Osteoblast (primary cell): ENCODE measurements around the gene IER5L. TPM values are rescaled to one million over a fixed set of nuclear protein-coding genes. Genes with fewer than 3 reads are reported as not detected.
A peak's percentile ranks its signal among the peaks of the same experiment; 100 is the strongest.

Source experiments
- DNase-seq: peaks from one replicate; pipeline ENCODE4 v3.0.0; 2011; ENCODE audit warnings: low spot score, mixed read lengths; ENCODE audit not compliant: insufficient read length; ENCODE audit errors: missing footprints
- H2AFZ ChIP-seq: 2 replicates; pipeline ENCODE4 v1.6.0; 2011; ENCODE audit warnings: mild to moderate bottlenecking, low read length
- H3K27ac ChIP-seq: 2 replicates; pipeline ENCODE4 v1.5.1; 2011; ENCODE audit warnings: mild to moderate bottlenecking, low read depth, low read length, moderate library complexity
- H3K27me3 ChIP-seq: 2 replicates; pipeline ENCODE4 v1.6.0; 2012; ENCODE audit warnings: mild to moderate bottlenecking, control low read depth, inconsistent platforms, low read length, moderate library complexity; ENCODE audit not compliant: insufficient read depth
- H3K36me3 ChIP-seq: 2 replicates; pipeline ENCODE4 v1.5.1; 2011; ENCODE audit warnings: mild to moderate bottlenecking, low read length, control low read depth, moderate library complexity; ENCODE audit not compliant: insufficient read depth
- H3K4me1 ChIP-seq: 2 replicates; pipeline ENCODE4 v1.5.1; 2011; ENCODE audit warnings: mild to moderate bottlenecking, low read length, control low read depth, moderate library complexity; ENCODE audit not compliant: insufficient read depth
- H3K4me2 ChIP-seq: 2 replicates; pipeline ENCODE4 v1.6.0; 2011; ENCODE audit warnings: mild to moderate bottlenecking, low read length; ENCODE audit not compliant: insufficient read depth
- H3K4me3 ChIP-seq: fragments of 200-600 bp; sonication (generic); 3 replicates; pipeline ENCODE4 v1.5.1; 2012; ENCODE audit warnings: mild to moderate bottlenecking, low read length, inconsistent platforms; ENCODE audit not compliant: insufficient read depth
- H3K79me2 ChIP-seq: 2 replicates; pipeline ENCODE4 v1.6.0; 2012; ENCODE audit warnings: mild to moderate bottlenecking, low read length, control low read depth, inconsistent platforms; ENCODE audit not compliant: insufficient read depth
- H3K9me3 ChIP-seq: 2 replicates; pipeline ENCODE4 v1.5.1; 2011; ENCODE audit warnings: low read depth, low read length, control low read depth
- H4K20me1 ChIP-seq: 2 replicates; pipeline ENCODE4 v1.6.0; 2012; ENCODE audit warnings: mild to moderate bottlenecking, low read length, control low read depth; ENCODE audit not compliant: insufficient read depth
- total RNA-seq: library from RNA; depleted of rRNA; stranded (reverse); fragments of >200 nt; gene quantifications from 2 replicates; pipeline ENCODE4 v1.2.3, GENCODE V29; 2012
- TF ChIP-seq, protein P1 (sequence below): IDR thresholded peaks from 2 replicates; pipeline ENCODE4 v1.5.1; 2011; ENCODE audit warnings: mild to moderate bottlenecking, low read depth, low read length, moderate library complexity; ENCODE audit errors: extremely low read depth

Gene IER5L
- total RNA-seq, 1 donor: 86.1 TPM

DNA sequence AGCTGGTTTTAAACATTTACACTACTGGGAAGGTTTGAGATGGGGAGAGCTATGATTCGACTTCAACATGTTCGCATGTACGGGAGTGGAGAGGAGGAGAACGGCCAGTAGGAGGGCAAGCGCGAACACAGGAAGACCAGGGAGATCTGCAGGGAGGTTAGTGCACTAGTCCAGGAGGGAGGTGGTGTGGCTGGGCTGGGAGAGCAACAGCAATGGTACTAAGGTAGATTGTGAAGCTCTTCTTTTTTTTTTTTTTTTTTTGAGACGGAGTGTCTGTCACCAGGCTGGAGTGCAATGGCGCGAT lies 16.6 kb downstream of the IER5L start:
- Histone ChIP-seq H3K27me3 (no peaks in the 10 kb centered on the region), H3K9me3 (no peaks in the 10 kb centered on the region), H3K4me2 (no peak overlapping the region), H3K27ac (no peak overlapping the region), H2AFZ (no peak overlapping the region), H3K4me1 (peaks cover 17% of the 10 kb centered on the region), H3K79me2 (no peaks in the 10 kb centered on the region), H3K4me3 (no peak overlapping the region), H3K36me3 (no peaks in the 10 kb centered on the region), H4K20me1 (no peaks in the 10 kb centered on the region)
- TF ChIP-seq, protein P1, sequence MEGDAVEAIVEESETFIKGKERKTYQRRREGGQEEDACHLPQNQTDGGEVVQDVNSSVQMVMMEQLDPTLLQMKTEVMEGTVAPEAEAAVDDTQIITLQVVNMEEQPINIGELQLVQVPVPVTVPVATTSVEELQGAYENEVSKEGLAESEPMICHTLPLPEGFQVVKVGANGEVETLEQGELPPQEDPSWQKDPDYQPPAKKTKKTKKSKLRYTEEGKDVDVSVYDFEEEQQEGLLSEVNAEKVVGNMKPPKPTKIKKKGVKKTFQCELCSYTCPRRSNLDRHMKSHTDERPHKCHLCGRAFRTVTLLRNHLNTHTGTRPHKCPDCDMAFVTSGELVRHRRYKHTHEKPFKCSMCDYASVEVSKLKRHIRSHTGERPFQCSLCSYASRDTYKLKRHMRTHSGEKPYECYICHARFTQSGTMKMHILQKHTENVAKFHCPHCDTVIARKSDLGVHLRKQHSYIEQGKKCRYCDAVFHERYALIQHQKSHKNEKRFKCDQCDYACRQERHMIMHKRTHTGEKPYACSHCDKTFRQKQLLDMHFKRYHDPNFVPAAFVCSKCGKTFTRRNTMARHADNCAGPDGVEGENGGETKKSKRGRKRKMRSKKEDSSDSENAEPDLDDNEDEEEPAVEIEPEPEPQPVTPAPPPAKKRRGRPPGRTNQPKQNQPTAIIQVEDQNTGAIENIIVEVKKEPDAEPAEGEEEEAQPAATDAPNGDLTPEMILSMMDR: no peak
- no peak for DNase-seq

DNA sequence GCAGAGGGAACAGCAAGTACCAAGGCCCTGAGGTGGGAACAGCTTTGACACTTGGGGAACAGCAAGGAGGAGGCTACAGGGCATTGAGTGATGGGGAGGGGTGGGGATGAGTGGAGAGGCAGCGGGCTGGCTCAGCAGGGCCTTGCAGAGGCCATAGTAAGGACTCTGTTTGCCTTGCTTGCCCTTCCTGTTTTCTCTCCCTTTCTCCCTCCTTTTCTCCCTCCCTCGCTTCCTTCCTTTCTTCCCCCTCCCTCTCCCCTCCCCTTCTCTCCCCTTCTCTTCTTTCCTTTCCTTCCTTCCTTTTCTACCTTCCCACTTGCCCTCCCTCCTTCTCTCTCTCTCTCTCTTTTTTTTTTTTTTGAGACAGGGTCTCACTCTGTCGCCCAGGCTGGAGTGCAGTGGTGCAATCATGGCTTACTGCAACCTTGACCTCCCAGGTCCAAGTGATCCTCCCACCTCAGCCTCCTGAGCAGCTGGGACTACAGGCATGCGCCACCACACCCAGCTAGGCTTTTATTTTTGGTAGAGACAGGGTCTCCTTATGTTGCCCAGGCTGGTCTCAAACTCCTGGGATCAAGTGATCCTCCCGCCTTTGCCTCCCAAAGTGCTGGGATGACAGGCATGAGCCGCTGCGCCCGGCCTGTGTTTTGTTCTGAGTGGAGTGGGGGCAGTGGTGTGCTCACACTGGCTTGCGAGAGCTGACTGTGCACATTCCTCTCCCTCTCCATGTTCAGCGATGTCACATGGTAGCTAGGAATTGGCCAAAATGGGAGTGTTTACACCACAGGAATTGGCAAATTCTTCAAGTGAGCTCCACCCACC lies 17.1 kb downstream of the IER5L start:
- Histone ChIP-seq H3K79me2 (no peaks in the 10 kb centered on the region), H3K9me3 (no peaks in the 10 kb centered on the region), H3K36me3 (no peaks in the 10 kb centered on the region), H3K27me3 (no peaks in the 10 kb centered on the region), H4K20me1 (no peaks in the 10 kb centered on the region), H3K4me2 (no peak overlapping the region), H3K27ac (no peak overlapping the region), H2AFZ (no peak overlapping the region), H3K4me3 (no peak overlapping the region), H3K4me1 (peaks cover 16% of the 10 kb centered on the region)
- TF ChIP-seq, protein P1: no peak
- peak; percentile 77 for DNase-seq

DNA sequence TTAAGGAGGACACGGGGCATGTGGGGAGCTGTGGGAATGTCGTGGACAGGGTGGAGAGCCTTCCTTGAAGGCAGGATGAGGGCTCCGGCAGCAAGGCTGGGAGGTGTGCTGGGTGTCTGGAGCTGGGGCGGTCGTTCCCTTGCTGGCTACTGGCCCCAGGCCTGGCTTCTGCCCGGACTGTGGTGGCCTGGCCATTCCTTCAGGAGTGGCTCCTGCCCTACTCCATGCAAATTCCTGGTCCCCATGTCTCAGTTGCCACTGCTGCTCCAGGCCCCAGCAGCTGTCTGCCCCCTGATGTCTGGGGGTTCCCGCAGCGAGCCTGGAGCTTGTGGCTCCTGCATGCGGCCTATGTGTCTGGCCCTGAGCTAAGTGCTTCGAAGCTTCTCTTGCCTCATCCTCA lies 21.9 kb downstream of the IER5L start:
- Histone ChIP-seq H3K36me3 (no peaks in the 10 kb centered on the region), H2AFZ (no peak overlapping the region), H3K4me2 (no peak overlapping the region), H3K4me1 (no peaks in the 10 kb centered on the region), H4K20me1 (no peaks in the 10 kb centered on the region), H3K79me2 (no peaks in the 10 kb centered on the region), H3K9me3 (no peaks in the 10 kb centered on the region), H3K4me3 (no peak overlapping the region), H3K27ac (no peak overlapping the region), H3K27me3 (no peaks in the 10 kb centered on the region)
- DNase-seq: peak; percentile 77
- TF ChIP-seq, protein P1: no peak

DNA sequence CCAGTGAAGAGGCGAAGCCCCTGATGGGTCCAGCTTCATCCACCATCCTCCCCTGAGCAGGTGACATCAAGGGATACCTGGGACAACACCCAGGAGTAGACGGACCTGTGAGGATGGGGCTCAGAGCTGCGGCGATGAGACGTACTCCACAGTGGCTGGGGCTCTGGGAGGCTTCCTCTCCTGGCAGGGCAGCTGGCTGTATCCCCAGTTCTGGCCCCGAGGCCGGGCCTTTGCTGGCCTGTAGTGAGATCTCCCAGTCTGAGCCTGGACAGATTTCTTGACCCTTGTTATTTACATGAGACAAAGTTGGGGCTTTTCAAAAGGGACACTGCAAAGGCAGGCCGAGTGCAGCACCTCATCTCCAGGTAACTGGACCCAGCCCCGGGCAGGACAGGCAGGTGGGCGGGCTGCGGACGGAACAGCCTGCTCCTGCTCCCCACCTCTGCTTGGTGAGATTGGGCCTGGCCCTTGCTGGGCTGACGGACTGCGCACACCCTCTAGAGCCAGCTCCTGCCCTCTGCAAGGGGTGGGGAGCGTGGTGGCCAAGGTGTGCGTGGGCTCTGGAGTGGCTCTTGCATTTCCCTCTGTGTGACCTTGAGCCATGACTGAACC lies 23.1 kb downstream of the IER5L start:
- H3K36me3 ChIP-seq: no peaks in the 10 kb centered on the region
- no peaks in the 10 kb centered on the region for H3K4me1 ChIP-seq
- no peak overlapping the region for H3K27ac ChIP-seq
- H3K79me2 ChIP-seq: no peaks in the 10 kb centered on the region
- TF ChIP-seq, protein P1: no peak
- no peak overlapping the region for H3K4me2 ChIP-seq
- H2AFZ ChIP-seq: no peak overlapping the region
- no peaks in the 10 kb centered on the region for H3K27me3 ChIP-seq
- H3K9me3 ChIP-seq: no peaks in the 10 kb centered on the region
- H3K4me3 ChIP-seq: no peak overlapping the region
- peak; percentile 82 for DNase-seq
- H4K20me1 ChIP-seq: no peaks in the 10 kb centered on the region
